GM13976 (cell line): ENCODE measurements around the gene HRG.
A peak's percentile ranks its signal among the peaks of the same experiment; 100 is the strongest.

Experiments
- DNase-seq: peaks from one replicate; pipeline ENCODE4 v3.0.0; 2012; ENCODE audit warnings: low spot score
- CTCF ChIP-seq: IDR thresholded peaks from 2 replicates; pipeline ENCODE4 v1.5.1; 2012; ENCODE audit warnings: borderline replicate concordance, mild to moderate bottlenecking; ENCODE audit not compliant: insufficient read depth; ENCODE audit errors: extremely low read depth, missing control alignments, control extremely low read depth
- in situ Hi-C: fragments of 300-500 bp; cut with MboI; formaldehyde crosslinking; loops from one replicate; pipeline ENCODE4 v1.12.0; 2022; ENCODE audit warnings: low sequenced_read_pairs, mixed read lengths, inconsistent platforms; ENCODE audit not compliant: unreplicated experiment

Gene HRG, protein sequence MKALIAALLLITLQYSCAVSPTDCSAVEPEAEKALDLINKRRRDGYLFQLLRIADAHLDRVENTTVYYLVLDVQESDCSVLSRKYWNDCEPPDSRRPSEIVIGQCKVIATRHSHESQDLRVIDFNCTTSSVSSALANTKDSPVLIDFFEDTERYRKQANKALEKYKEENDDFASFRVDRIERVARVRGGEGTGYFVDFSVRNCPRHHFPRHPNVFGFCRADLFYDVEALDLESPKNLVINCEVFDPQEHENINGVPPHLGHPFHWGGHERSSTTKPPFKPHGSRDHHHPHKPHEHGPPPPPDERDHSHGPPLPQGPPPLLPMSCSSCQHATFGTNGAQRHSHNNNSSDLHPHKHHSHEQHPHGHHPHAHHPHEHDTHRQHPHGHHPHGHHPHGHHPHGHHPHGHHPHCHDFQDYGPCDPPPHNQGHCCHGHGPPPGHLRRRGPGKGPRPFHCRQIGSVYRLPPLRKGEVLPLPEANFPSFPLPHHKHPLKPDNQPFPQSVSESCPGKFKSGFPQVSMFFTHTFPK

DNA sequence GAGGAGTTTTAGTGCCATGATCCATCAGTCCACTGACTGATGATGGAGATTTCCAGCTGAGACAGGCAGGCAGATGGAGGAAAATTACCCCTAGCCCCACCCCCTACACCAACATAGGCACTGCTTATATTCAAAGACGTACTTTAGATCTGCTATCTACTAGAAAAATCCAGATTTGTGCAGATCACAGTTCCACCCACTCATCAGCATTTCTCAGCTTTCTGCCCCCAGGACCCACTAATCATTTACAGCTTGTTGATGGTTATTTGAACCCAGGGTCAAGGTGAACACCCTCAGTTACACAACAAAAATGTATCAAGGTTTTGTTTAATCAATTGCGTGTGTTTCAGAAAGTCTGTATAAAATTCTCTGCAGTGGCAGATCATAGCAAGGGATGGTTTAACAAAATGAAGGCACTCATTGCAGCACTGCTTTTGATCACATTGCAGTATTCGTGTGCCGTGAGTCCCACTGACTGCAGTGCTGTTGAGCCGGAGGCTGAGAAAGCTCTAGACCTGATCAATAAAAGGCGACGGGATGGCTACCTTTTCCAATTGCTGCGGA lies at the start of gene HRG:
HRG (plus strand) TSS at position 390 of the 564 bp plus-strand sequence; CDS start at position 408, 18 bp downstream.
- in situ Hi-C loops, result no loop called here
- TF ChIP-seq CTCF, result no peak
- DNase-seq, result no peak

DNA sequence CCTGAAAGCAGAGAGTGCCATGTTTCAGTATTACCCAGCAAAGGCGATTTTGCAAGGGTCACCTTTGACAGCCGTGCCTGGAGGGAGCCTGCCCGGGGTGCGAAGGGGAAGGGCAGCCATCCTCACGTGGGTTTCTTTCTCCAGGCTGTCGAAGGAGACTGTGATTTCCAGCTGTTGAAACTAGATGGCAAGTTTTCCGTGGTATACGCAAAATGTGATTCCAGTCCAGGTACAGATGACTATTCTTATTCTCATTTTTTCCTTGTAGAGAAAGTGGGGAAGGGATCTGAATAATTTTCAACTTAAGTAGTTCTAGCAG lies 49.6 kb upstream of the HRG start:
- TF ChIP-seq CTCF, result no peak
- DNase-seq, result no peak
- in situ Hi-C loops, result no loop called here

DNA sequence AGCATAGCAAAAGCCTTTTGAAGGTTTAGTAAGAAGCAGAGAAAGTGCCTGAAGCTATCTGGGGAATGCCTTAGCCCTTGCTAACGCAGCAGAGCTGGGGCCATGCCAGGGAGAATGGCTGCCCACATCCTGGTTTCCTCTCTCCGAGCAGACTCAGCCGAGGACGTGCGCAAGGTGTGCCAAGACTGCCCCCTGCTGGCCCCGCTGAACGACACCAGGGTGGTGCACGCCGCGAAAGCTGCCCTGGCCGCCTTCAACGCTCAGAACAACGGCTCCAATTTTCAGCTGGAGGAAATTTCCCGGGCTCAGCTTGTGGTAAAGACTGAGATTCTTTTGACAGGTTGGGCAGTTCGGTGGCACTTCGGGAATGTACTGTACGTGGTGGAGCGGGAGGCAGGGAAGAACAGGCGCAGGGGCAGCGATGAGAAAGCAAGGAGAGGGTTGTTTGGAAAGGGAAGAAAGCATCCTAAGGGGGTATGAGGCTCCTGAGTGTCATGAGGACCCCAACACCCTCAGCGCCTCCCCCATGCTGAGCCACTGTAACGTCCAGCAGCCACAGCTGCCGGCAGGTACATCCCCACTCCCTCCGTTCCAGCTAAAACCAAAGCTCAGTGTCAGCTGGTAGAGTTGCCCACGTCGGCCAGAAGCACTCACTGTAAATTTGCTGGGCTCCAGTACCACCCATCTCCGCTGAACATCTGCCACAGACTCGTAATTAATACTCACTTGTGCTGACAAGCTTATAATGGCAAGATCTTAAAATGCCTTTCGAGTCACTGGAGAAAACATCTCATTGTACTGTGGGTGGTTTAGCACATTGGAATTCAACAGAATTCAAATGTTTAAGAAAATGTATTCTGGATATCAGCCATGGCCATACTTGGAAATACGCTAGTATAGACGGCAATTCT lies 48.5 kb upstream of the HRG start:
- in situ Hi-C loops, result no loop called here
- peak; percentile 95 for TF ChIP-seq CTCF
- peak; percentile 92 for DNase-seq

- DNase-seq, result no peak
- in situ Hi-C loops, result no loop called here
- no peak for TF ChIP-seq CTCF
Measured at GRCh38 chr3:186618318-186618938, 47.4 kb upstream of the HRG start.

DNA sequence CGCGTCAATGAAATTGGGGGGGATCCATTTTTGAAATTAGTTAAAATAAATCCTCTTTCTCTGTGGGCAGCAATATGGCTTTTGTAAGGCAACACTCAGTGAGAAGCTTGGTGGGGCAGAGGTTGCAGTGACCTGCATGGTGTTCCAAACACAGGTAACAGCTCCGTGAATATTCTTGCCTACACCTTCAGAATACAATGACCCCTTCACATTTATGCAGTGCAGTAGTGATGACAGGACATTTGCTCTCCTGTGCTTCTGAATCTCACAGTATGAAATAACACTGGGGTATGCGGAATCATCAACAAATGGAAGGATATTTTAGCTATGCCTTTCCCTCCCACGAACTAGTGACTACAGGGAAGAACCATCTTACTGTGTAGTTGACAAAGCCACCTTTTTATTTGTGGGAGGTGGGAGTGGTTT lies 46.0 kb upstream of the HRG start:
- DNase-seq, result no peak
- in situ Hi-C loops, result loop anchor here (10.0 kb wide), 1 partner anchor 195 kb away; no protein-coding TSS in a partner anchor
- no peak for TF ChIP-seq CTCF
